A549 (cell line): ENCODE results near the gene DBX2. TPM values are rescaled to one million over a fixed set of nuclear protein-coding genes. Genes with fewer than 3 reads are reported as not detected.

ENCODE experiments used
- ATAC-seq, 2 experiments: fragments of 200-7000 bp in 1 of 2; fragments of >200 bp in 1 of 2; cut with Nextera tagmentation in 1 of 2; cut with Tn5 transposase in 1 of 2; 3 replicates each; pipeline versions ENCODE4 v1.8.0 to v1.9.1; 2018 to 2020; ENCODE audit warnings: mild to moderate bottlenecking in 1 of 2, moderate library complexity in 1 of 2
- CTCF ChIA-PET: fragments of 300-600 bp; sonication (Branson Sonifier 250); formaldehyde crosslinking; extraction: SDS; loops from one replicate; lab custom pipeline; 2021; ENCODE audit warnings: antibody characterized with exemption, inconsistent platforms; lab: Yijun Ruan, JAX
- POLR2A ChIA-PET: fragments of 350-600 bp; formaldehyde crosslinking; extraction: SDS; loops from one replicate; lab custom pipeline; 2021; ENCODE audit warnings: antibody characterized with exemption, inconsistent platforms; lab: Yijun Ruan, JAX
- DNase-seq, 2 experiments: peaks; one replicate each; pipeline versions ENCODE4 v3.0.0 to v3.0.0-alpha.2; 2011 to 2016; ENCODE audit warnings: low read depth in 1 of 2, low spot score in 1 of 2
- FAIRE-seq: peaks from 2 replicates; lab custom pipeline; 2011; peaks lifted over from hg19 to GRCh38; lab: Jason Lieb, UNC
- H3K27ac ChIP-seq, 2 experiments: fragments of >200 bp; sonication (Bioruptor Twin); formaldehyde crosslinking; 3 replicates each; pipeline ENCODE4 v1.5.1; 2016 to 2017
- H3K4me1 ChIP-seq: fragments of >200 bp; sonication (Bioruptor Twin); formaldehyde crosslinking; 3 replicates; pipeline ENCODE4 v1.6.1; 2016
- H3K4me2 ChIP-seq: fragments of >200 bp; sonication (Bioruptor Twin); formaldehyde crosslinking; 3 replicates; pipeline ENCODE4 v1.6.1; 2016
- H3K4me3 ChIP-seq: fragments of >200 bp; sonication (Bioruptor Twin); formaldehyde crosslinking; 3 replicates; pipeline ENCODE4 v1.5.1; 2016
- H3K9me3 ChIP-seq: fragments of >200 bp; sonication (Bioruptor Twin); formaldehyde crosslinking; 3 replicates; pipeline ENCODE4 v1.6.1; 2016
- BHLHE40 ChIP-seq: IDR thresholded peaks from 2 replicates; pipeline ENCODE4 v1.6.1; 2012; ENCODE audit warnings: low read depth, low read length, inconsistent platforms
- CHD4 ChIP-seq: fragments of 200-600 bp; sonication (generic); IDR thresholded peaks from 2 replicates; pipeline ENCODE4 v1.6.1; 2016; ENCODE audit warnings: antibody characterized with exemption, mild to moderate bottlenecking, borderline replicate concordance
- EHF ChIP-seq: fragments of 250-450 bp; sonication (Bioruptor Pico); IDR thresholded peaks from 2 replicates; pipeline ENCODE4 v1.5.0; 2020; ENCODE audit warnings: mild to moderate bottlenecking
- EHMT2 ChIP-seq: fragments of 200-600 bp; sonication (generic); IDR thresholded peaks from 2 replicates; pipeline ENCODE4 v1.6.1; 2016; ENCODE audit warnings: antibody characterized with exemption, low read depth, mild to moderate bottlenecking, moderate library complexity
- HDAC2 ChIP-seq: fragments of 200-600 bp; sonication (generic); IDR thresholded peaks from 2 replicates; pipeline ENCODE4 v1.6.1; 2016
- HOXA7 ChIP-seq: fragments of 250-450 bp; sonication (Bioruptor Pico); IDR thresholded peaks from 2 replicates; pipeline ENCODE4 v1.5.0; 2020; ENCODE audit warnings: mild to moderate bottlenecking, moderate library complexity
- JUN ChIP-seq, 2 experiments: fragments of >200 bp; sonication (Bioruptor Twin); formaldehyde crosslinking; IDR thresholded peaks; 2 replicates in 1 of 2; 3 replicates in 1 of 2; pipeline ENCODE4 v1.6.1; 2016 to 2017
- MAFK ChIP-seq: fragments of 450-650 bp; IDR thresholded peaks from 2 replicates; pipeline ENCODE4 v1.6.1; 2014; ENCODE audit not compliant: partially characterized antibody
- MAZ ChIP-seq: fragments of 150-350 bp; IDR thresholded peaks from 2 replicates; pipeline ENCODE4 v1.6.1; 2014; ENCODE audit warnings: antibody characterized with exemption, low read depth, low read length, borderline replicate concordance
- NFE2L2 ChIP-seq: fragments of 150-350 bp; conservative IDR thresholded peaks from 2 replicates; pipeline ENCODE4 v1.6.1; 2014; ENCODE audit warnings: low read length
- PHF8 ChIP-seq: fragments of 200-600 bp; sonication (generic); IDR thresholded peaks from 2 replicates; pipeline ENCODE4 v1.6.1; 2016; ENCODE audit warnings: low read depth, mild to moderate bottlenecking, antibody characterized with exemption, moderate library complexity, borderline replicate concordance
- RCOR1 ChIP-seq: fragments of 150-350 bp; IDR thresholded peaks from 2 replicates; pipeline ENCODE4 v1.6.1; 2014; ENCODE audit warnings: antibody characterized with exemption, low read length, low read depth
- WGBS: methylation state at CpG from one replicate; pipeline ENCODE4 v1.1.6; 2017; ENCODE audit errors: missing lambda C conversion rate; 5-methylcytosine and 5-hydroxymethylcytosine counted together
- polyA plus RNA-seq, 4 experiments: library from polyadenylated mRNA; depleted of rRNA in 3 of 4; stranded (reverse); fragments of >200 nt; fragmentation: RNase III in 1 of 4; extraction: RNeasy Plus Mini Kit Qiagen cat#74134 plus additional on column Dnase treatment in 1 of 4; gene quantifications; 2 replicates in 3 of 4; 3 replicates in 1 of 4; pipeline ENCODE4 v1.2.3, GENCODE V29; 2011 to 2017
- TF ChIP-seq, protein P1 (sequence below): fragments of 250-450 bp; sonication (Bioruptor Pico); IDR thresholded peaks from 2 replicates; pipeline ENCODE4 v1.5.0; 2021; ENCODE audit warnings: mild to moderate bottlenecking, moderate library complexity, borderline replicate concordance
- TF ChIP-seq, protein P2 (sequence below): IDR thresholded peaks from 2 replicates; pipeline ENCODE4 v1.6.1; 2012
- TF ChIP-seq, protein P3 (sequence below): IDR thresholded peaks from 2 replicates; pipeline ENCODE4 v1.6.1; 2012

DBX2 gene
- polyA plus RNA-seq, 2 of the 4 experiments (the other 2 are of a cell fraction) = not detected

DNA sequence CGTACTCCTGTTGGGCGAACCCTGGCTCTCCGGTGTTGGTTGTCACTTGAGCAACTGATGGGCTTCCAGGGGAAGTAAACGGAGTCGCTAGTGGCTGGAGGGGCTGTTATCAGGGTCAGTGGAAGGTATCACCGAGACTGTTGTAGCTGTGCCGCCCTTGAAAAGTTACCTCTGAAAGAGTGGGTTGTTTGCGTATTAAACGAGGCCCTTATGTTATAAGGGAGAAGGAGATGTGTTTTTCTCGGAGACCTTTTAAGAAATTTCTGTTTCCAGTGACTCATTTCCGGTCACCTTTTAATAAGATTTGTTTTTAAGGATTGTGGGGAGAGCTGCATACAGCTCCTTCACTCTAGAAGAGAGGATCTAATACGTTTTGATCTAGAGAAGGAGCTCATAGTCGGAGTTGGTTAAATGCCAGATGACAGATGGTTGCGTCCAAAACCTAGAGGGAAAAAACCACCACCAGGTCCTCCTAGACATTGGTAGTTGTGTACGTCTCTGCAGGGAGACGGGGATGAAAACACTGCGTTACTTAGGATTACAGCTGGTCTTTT lies 750 bp upstream of the DBX2 start:
- no peak for FAIRE-seq

DNA sequence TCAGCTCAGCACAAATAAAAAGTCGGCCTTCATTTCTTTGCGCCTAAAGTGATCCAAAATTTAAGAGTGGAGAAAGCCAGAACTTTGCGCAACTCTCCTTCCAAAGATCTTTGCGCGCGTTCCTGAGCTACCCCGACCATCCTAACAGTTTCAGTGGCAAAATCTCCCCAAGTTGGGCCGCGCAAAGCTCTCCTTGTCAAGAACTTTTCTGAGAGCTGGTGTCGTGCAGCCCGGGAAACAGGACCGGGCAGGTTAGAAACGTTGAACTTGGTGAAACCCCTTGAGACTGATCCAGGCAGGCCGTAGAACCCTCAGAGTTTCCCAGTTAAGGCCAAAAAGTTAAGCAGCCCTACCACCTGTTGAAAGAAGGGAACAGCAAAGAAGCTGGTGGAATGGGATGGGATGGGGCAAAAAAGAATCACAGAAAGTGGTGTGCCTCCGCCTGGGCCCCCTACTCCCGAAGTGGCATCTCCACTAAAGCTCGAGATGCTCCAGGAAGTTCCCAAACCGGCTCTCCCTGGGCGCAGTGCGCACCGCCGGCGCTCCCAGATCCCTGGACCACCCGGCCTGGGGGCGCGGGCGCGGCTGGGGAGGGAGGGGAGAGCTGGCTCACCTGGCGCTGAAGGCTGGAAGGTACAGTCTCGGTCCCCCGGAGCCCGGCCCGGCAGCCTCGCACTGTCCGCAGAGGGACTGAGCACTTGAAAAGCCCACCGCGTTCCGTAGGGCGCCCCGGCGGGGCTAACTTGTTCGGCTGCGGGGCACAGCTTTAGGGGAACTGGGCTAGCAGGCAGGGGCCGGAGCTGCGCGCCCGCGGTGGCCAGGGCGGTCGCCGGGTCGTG lies 768 bp downstream of the DBX2 start:
- H3K27ac ChIP-seq = no peak overlapping the region
- ATAC-seq = peak; percentile 26 to 49; a peak in 3 of 6 replicates
- H3K9me3 ChIP-seq = no peaks in the 10 kb centered on the region; the same call in 2 of the 3 replicates
- H3K4me3 ChIP-seq = peak overlapping the region; percentile 47
- WGBS = 45% methylated on average over 41 of the region's 52 CpGs
- ChIA-PET POLR2A (no interaction called here), CTCF (interaction anchor here (0.6 to 0.7 kb wide), 2 partner anchors 21 to 643 kb away, joined by 3 read pairs; no protein-coding TSS in a partner anchor)
- H3K4me2 ChIP-seq = peak overlapping the region; percentile 89
- no peak for FAIRE-seq
- H3K4me1 ChIP-seq = peaks cover 6% of the 10 kb centered on the region; the same call in 1 of the 3 replicates
- DNase-seq = peak in 1 of 2 experiments; percentile 1
- TF ChIP-seq, protein P1, sequence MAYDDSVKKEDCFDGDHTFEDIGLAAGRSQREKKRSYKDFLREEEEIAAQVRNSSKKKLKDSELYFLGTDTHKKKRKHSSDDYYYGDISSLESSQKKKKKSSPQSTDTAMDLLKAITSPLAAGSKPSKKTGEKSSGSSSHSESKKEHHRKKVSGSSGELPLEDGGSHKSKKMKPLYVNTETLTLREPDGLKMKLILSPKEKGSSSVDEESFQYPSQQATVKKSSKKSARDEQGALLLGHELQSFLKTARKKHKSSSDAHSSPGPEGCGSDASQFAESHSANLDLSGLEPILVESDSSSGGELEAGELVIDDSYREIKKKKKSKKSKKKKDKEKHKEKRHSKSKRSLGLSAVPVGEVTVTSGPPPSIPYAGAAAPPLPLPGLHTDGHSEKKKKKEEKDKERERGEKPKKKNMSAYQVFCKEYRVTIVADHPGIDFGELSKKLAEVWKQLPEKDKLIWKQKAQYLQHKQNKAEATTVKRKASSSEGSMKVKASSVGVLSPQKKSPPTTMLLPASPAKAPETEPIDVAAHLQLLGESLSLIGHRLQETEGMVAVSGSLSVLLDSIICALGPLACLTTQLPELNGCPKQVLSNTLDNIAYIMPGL = no peak
- TF ChIP-seq NFE2L2 (no peak), MAFK (no peak), EHF (CRISPR knock-in tag) (no peak), CHD4 (no peak), RCOR1 (no peak), PHF8 (no peak), MAZ (no peak), JUN (IDR thresholded peaks at IDR 0.05) (no peak)

More for the DNA sequence above, 750 bp upstream of the DBX2 start:
- Histone ChIP-seq H3K4me1 (peaks cover 6% of the 10 kb centered on the region; the same call in 1 of the 3 replicates), H3K27ac (no peak overlapping the region), H3K4me2 (peak overlapping the region; percentile 89), H3K4me3 (peak overlapping the region; percentile 47), H3K9me3 (no peaks in the 10 kb centered on the region; the same call in 2 of the 3 replicates)
- ATAC-seq (peak; percentile 8 to 64; a peak in 3 of 6 replicates), DNase-seq (no peak)
- TF ChIP-seq, protein P2, sequence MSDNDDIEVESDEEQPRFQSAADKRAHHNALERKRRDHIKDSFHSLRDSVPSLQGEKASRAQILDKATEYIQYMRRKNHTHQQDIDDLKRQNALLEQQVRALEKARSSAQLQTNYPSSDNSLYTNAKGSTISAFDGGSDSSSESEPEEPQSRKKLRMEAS = no peak
- TF ChIP-seq HDAC2 = no peak
- ChIA-PET POLR2A (no interaction called here), CTCF (interaction anchor here (1.0 kb wide), 1 partner anchor 492 kb away, joined by 3 read pairs; no protein-coding TSS in a partner anchor)
- 20% methylated on average over 15 of the region's 17 CpGs for WGBS

DNA sequence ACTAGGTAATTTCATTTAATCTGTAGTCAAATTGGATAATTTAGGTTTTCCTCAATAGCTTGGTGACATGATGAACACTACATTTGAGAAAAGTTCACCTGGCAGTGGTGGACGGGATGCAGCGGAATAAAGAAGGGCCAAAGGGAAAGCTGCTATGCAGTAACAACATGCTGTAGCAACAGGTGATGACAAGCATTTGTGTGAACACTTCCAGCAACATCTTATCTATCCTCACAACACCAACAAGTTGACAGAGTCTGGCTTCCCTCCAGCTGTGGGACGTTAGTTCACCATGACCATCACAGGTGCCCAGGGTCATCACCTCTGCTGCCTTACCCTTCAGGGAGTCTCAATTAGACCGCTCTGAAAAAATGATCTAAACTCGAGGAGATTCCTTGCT lies 8.3 kb downstream of the DBX2 start:
- H3K27ac ChIP-seq = no peak overlapping the region
- ATAC-seq (no peak), FAIRE-seq (no peak), DNase-seq (no peak)
- H3K4me1 ChIP-seq = no peaks in the 10 kb centered on the region
- CTCF ChIA-PET = no interaction called here
- H3K4me2 ChIP-seq = no peak overlapping the region
- POLR2A ChIA-PET = no interaction called here
- WGBS = 7% methylated on average over 5 of the region's 5 CpGs
- H3K9me3 ChIP-seq = no peaks in the 10 kb centered on the region
- H3K4me3 ChIP-seq = no peak overlapping the region
- TF ChIP-seq MAFK (no peak), BHLHE40 (no peak), EHMT2 (no peak), HOXA7 (CRISPR knock-in tag) (no peak)
- TF ChIP-seq, protein P2 = no peak
- TF ChIP-seq, protein P3, sequence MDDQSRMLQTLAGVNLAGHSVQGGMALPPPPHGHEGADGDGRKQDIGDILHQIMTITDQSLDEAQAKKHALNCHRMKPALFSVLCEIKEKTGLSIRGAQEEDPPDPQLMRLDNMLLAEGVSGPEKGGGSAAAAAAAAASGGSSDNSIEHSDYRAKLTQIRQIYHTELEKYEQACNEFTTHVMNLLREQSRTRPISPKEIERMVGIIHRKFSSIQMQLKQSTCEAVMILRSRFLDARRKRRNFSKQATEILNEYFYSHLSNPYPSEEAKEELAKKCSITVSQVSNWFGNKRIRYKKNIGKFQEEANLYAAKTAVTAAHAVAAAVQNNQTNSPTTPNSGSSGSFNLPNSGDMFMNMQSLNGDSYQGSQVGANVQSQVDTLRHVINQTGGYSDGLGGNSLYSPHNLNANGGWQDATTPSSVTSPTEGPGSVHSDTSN = no peak
